ENCODE measurements around the gene BTNL3. TPM values are rescaled to one million over a fixed set of nuclear protein-coding genes. Genes with fewer than 3 reads are reported as not detected.
A peak's percentile ranks its signal among the peaks of the same experiment; 100 is the strongest.

BTNL3 gene
- total and polyA plus RNA-seq, 9 of the 15 experiments (the other 6 are each of a cell fraction or from before 2014, with no cell fraction given): 0.03 to 0.44 (median 0.04) TPM; not detected in 4

DNA sequence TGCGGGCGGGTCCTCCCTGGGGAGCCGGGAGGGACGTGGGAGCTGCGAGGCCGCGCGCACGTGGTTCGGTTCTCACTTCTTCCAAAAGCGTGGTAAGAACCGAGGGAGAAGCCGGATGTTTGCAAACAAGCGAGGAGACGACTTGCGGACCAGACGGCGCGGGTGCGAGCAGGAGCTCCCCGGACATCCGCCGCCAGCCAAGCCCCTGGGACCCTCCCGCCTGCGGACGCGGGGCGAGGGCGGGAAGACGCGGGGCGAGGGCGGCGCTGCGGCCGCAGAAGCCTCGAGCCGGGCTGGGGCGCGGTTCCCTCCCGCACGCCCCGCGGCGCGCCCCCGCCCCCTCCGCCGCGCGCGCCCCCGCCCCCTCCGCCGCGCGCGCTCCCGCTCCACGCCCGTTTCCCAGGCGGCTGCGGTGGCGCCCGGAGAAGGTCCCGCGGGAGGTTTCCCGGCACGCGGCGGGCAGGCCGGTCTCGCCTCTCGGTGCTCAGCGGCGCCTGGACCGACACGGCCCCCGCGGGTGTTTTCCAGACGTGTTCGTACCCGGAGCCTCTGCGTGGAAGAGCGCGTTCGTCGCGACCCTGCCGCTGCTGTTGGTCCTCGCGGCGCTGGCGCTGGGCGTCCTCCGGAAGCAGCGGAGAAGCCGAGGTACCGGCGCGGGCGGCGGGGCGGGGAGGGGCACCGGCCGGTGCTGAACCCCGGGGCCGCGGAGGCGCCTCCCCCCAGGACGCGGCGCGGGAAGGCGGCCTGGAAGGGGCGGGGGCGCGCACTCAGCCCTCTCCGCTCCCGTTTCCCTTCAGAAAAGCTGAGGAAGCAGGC lies 64.2 kb downstream of the BTNL3 start (continued):
- TF ChIP-seq ZBTB8A (IDR thresholded peaks at IDR 0.05; ENCODE audit: partially characterized antibody) (no peak), NFIC (IDR thresholded peaks at IDR 0.05) (no peak; the same call in 1 of the 2 replicates), PTRF (tag; IDR thresholded peaks at IDR 0.05) (no peak), ADNP (tag; IDR thresholded peaks at IDR 0.05) (no peak), NONO (IDR thresholded peaks at IDR 0.05; ENCODE audit: low read depth in 2 of 2, low read length in 1 of 2) (peak in 1 of 2 experiments; percentile 16; a peak in 1 of 4 replicates), UBTF (IDR thresholded peaks at IDR 0.05; ENCODE audit: borderline replicate concordance in 1 of 2, low read depth in 2 of 2, low read length in 2 of 2) (no peak; a peak in 1 of 4 replicates), HLTF (IDR thresholded peaks at IDR 0.05) (no peak), NCOA4 (IDR thresholded peaks at IDR 0.05; ENCODE audit: partially characterized antibody) (no peak), MCM3 (IDR thresholded peaks at IDR 0.05) (no peak), NRF1 (conservative IDR thresholded peaks at IDR 0.05 in 1 of 2, IDR thresholded peaks at IDR 0.05 in 1 of 2) (no peak), ZNF316 (IDR thresholded peaks at IDR 0.05) (no peak), SPI1 (IDR thresholded peaks at IDR 0.05; ENCODE audit: borderline replicate concordance, low read depth, low read length) (no peak), ZNF280A (IDR thresholded peaks at IDR 0.05; ENCODE audit: low read depth, partially characterized antibody) (no peak)
- TF ChIP-seq, protein P1, sequence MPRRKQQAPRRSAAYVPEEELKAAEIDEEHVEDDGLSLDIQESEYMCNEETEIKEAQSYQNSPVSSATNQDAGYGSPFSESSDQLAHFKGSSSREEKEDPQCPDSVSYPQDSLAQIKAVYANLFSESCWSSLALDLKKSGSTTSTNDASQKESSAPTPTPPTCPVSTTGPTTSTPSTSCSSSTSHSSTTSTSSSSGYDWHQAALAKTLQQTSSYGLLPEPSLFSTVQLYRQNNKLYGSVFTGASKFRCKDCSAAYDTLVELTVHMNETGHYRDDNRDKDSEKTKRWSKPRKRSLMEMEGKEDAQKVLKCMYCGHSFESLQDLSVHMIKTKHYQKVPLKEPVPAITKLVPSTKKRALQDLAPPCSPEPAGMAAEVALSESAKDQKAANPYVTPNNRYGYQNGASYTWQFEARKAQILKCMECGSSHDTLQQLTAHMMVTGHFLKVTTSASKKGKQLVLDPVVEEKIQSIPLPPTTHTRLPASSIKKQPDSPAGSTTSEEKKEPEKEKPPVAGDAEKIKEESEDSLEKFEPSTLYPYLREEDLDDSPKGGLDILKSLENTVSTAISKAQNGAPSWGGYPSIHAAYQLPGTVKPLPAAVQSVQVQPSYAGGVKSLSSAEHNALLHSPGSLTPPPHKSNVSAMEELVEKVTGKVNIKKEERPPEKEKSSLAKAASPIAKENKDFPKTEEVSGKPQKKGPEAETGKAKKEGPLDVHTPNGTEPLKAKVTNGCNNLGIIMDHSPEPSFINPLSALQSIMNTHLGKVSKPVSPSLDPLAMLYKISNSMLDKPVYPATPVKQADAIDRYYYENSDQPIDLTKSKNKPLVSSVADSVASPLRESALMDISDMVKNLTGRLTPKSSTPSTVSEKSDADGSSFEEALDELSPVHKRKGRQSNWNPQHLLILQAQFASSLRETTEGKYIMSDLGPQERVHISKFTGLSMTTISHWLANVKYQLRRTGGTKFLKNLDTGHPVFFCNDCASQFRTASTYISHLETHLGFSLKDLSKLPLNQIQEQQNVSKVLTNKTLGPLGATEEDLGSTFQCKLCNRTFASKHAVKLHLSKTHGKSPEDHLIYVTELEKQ (CRISPR knock-in tag; IDR thresholded peaks at IDR 0.05): peak; percentile 47; the same call in 1 of the 2 replicates
- TF ChIP-seq, protein P2, sequence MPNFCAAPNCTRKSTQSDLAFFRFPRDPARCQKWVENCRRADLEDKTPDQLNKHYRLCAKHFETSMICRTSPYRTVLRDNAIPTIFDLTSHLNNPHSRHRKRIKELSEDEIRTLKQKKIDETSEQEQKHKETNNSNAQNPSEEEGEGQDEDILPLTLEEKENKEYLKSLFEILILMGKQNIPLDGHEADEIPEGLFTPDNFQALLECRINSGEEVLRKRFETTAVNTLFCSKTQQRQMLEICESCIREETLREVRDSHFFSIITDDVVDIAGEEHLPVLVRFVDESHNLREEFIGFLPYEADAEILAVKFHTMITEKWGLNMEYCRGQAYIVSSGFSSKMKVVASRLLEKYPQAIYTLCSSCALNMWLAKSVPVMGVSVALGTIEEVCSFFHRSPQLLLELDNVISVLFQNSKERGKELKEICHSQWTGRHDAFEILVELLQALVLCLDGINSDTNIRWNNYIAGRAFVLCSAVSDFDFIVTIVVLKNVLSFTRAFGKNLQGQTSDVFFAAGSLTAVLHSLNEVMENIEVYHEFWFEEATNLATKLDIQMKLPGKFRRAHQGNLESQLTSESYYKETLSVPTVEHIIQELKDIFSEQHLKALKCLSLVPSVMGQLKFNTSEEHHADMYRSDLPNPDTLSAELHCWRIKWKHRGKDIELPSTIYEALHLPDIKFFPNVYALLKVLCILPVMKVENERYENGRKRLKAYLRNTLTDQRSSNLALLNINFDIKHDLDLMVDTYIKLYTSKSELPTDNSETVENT (CRISPR knock-in tag; IDR thresholded peaks at IDR 0.05): 0 out of 2 replicates have a peak, but pooled peaks have one; percentile 39
